Astrocyte of the spinal cord (primary cell): ENCODE measurements around the gene KLF15.

Experiments
- DNase-seq: peaks from one replicate; pipeline ENCODE4 v3.0.0; 2011; ENCODE audit warnings: low read depth, low spot score
- H3K4me3 ChIP-seq: 2 replicates; pipeline ENCODE4 v1.5.1; 2011; ENCODE audit warnings: low read depth, mild to moderate bottlenecking, low read length, moderate library complexity
- CTCF ChIP-seq: IDR thresholded peaks from 2 replicates; pipeline ENCODE4 v1.5.1; 2012; ENCODE audit warnings: low read depth, mild to moderate bottlenecking, low read length, inconsistent platforms
- in situ Hi-C: cut with HindIII; loops from 2 replicates; pipeline ENCODE4 v1.10.0; 2017; ENCODE audit warnings: low sequenced_read_pairs

Gene KLF15

GRCh38 chr3:126321490-126321889 lies 35.7 kb downstream of the KLF15 start:
- in situ Hi-C loops, result no loop called here
- H3K4me3 ChIP-seq, result no peak overlapping the region
- no peak for TF ChIP-seq CTCF

GRCh38 chr3:126320517-126321293 lies 36.5 kb downstream of the KLF15 start:
- DNase-seq, result no peak
- no peak overlapping the region for H3K4me3 ChIP-seq
- TF ChIP-seq CTCF, result no peak
- in situ Hi-C loops, result no loop called here

More at GRCh38 chr3:126321490-126321889, 35.7 kb downstream of the KLF15 start:
- no peak for DNase-seq

GRCh38 chr3:126319701-126320295 lies 37.4 kb downstream of the KLF15 start:
- in situ Hi-C loops, result no loop called here

GRCh38 chr3:126317029-126317996 lies 39.9 kb downstream of the KLF15 start:
- TF ChIP-seq CTCF, result no peak
- H3K4me3 ChIP-seq, result no peak overlapping the region
- in situ Hi-C loops, result no loop called here
- no peak for DNase-seq

More at GRCh38 chr3:126319701-126320295, 37.4 kb downstream of the KLF15 start:
- DNase-seq, result no peak
- no peak for TF ChIP-seq CTCF
- no peak overlapping the region for H3K4me3 ChIP-seq

- H3K4me3 ChIP-seq, result no peak overlapping the region
- DNase-seq, result no peak
- in situ Hi-C loops, result no loop called here
- TF ChIP-seq CTCF, result no peak
These were observed 40.7 kb downstream of the KLF15 start for GRCh38 chr3:126316501-126316939.

- H3K4me3 ChIP-seq, result no peak overlapping the region
- TF ChIP-seq CTCF, result no peak
- no peak for DNase-seq
- in situ Hi-C loops, result no loop called here
These were observed 41.2 kb downstream of the KLF15 start for GRCh38 chr3:126316031-126316461.
